Activated naive CD4-positive, alpha-beta T cell treated with anti-CD3 and anti-CD28 coated beads for 36 hours (primary cell): ENCODE measurements around the gene YBX2. TPM values are rescaled to one million over a fixed set of nuclear protein-coding genes. Genes with fewer than 3 reads are reported as not detected.

Experiments
- CTCF ChIA-PET: fragments of 350-600 bp; sonication (Branson Sonifier 250); formaldehyde crosslinking; loops from one replicate; lab custom pipeline; 2021; ENCODE audit warnings: antibody characterized with exemption; lab: Charles Lee
- DNase-seq: peaks from one replicate; pipeline ENCODE4 v3.0.0-alpha.2; 2020
- H3K27ac Mint-ChIP-seq: one replicate; pipeline ENCODE4 v1.8.0; 2021; ENCODE audit warnings: mild to moderate bottlenecking, mixed read lengths
- H3K27me3 Mint-ChIP-seq: one replicate; pipeline ENCODE4 v1.8.0; 2021; ENCODE audit warnings: low read depth, mixed read lengths
- H3K36me3 Mint-ChIP-seq: one replicate; pipeline ENCODE4 v1.8.0; 2021; ENCODE audit warnings: low read depth, mixed read lengths
- H3K4me1 Mint-ChIP-seq: one replicate; pipeline ENCODE4 v1.8.0; 2021; ENCODE audit warnings: low read depth, mixed read lengths
- H3K4me3 Mint-ChIP-seq: one replicate; pipeline ENCODE4 v1.8.0; 2021; ENCODE audit warnings: mild to moderate bottlenecking, moderate library complexity, mixed read lengths
- H3K9me3 Mint-ChIP-seq: one replicate; pipeline ENCODE4 v1.8.0; 2021; ENCODE audit warnings: mixed read lengths
- intact Hi-C: fragments of 100-400 bp; cut with micrococcal nuclease; formaldehyde crosslinking; loops from one replicate; pipeline ENCODE4 v1.15.1; 2023
- total RNA-seq, 2 experiments: library from RNA; stranded (reverse); gene quantifications; one replicate each; pipeline ENCODE4 v1.2.3, GENCODE V29; 2021

Gene YBX2
- total RNA-seq, 2 experiments from 2014 or later: 0.45 to 0.52 TPM

- Mint-ChIP-seq H3K4me1 (peaks cover 13% of the 10 kb centered on the region), H3K27me3 (no peaks in the 10 kb centered on the region), H3K27ac (no peak overlapping the region), H3K4me3 (no peak overlapping the region), H3K9me3 (no peaks in the 10 kb centered on the region), H3K36me3 (peaks cover 34% of the 10 kb centered on the region)
- CTCF ChIA-PET: interaction anchor here (0.6 to 1.4 kb wide), 6 partner anchors 23 to 238 kb away, joined by 3 to 4 read pairs (median 3); no protein-coding TSS in a partner anchor
- DNase-seq: no peak
- intact Hi-C loops: no loop called here
Observed at GRCh38 chr17:7322520-7323194, 28.2 kb upstream of the YBX2 start.

GRCh38 chr17:7321466-7321865 is 27.0 kb upstream of the YBX2 start:
- peaks cover 4% of the 10 kb centered on the region for H3K4me1 Mint-ChIP-seq
- no peaks in the 10 kb centered on the region for H3K27me3 Mint-ChIP-seq
- no peaks in the 10 kb centered on the region for H3K9me3 Mint-ChIP-seq
- H3K27ac Mint-ChIP-seq: no peak overlapping the region
- CTCF ChIA-PET: interaction anchor here (0.9 to 1.4 kb wide), 3 partner anchors 8 to 34 kb away, joined by 3 to 4 read pairs (median 3); no protein-coding TSS in a partner anchor
- no peak overlapping the region for H3K4me3 Mint-ChIP-seq
- DNase-seq: no peak
- intact Hi-C loops: no loop called here
- H3K36me3 Mint-ChIP-seq: peaks cover 32% of the 10 kb centered on the region

GRCh38 chr17:7318121-7318860 is 23.9 kb upstream of the YBX2 start:
- Mint-ChIP-seq H3K4me3 (no peak overlapping the region), H3K36me3 (peaks cover 19% of the 10 kb centered on the region), H3K27me3 (no peaks in the 10 kb centered on the region), H3K9me3 (no peaks in the 10 kb centered on the region), H3K4me1 (peaks cover 18% of the 10 kb centered on the region), H3K27ac (no peak overlapping the region)
- intact Hi-C loops: no loop called here
- CTCF ChIA-PET: no interaction called here
- DNase-seq: no peak

- DNase-seq: no peak
- Mint-ChIP-seq H3K4me3 (peak overlapping the region; percentile 50), H3K27ac (peak overlapping the region; percentile 41), H3K27me3 (no peaks in the 10 kb centered on the region), H3K9me3 (no peaks in the 10 kb centered on the region), H3K36me3 (peaks cover 21% of the 10 kb centered on the region), H3K4me1 (peaks cover 28% of the 10 kb centered on the region)
- intact Hi-C loops: no loop called here
- CTCF ChIA-PET: interaction anchor here (0.6 to 1.3 kb wide), 2 partner anchors 32 to 50 kb away, joined by 3 read pairs; no protein-coding TSS in a partner anchor
Observed at GRCh38 chr17:7317161-7317803, 22.8 kb upstream of the YBX2 start.

GRCh38 chr17:7315570-7316235 is 21.3 kb upstream of the YBX2 start:
- DNase-seq: no peak
- H3K9me3 Mint-ChIP-seq: no peaks in the 10 kb centered on the region
- peak overlapping the region; percentile 88 for H3K27ac Mint-ChIP-seq
- peaks cover 41% of the 10 kb centered on the region for H3K4me1 Mint-ChIP-seq
- intact Hi-C loops: loop anchor here (1.0 to 2.0 kb wide), 2 partner anchors 8 to 35 kb away; partner anchors contain the start of gene EIF5A
- peak overlapping the region; percentile 86 for H3K4me3 Mint-ChIP-seq
- no peaks in the 10 kb centered on the region for H3K27me3 Mint-ChIP-seq
- CTCF ChIA-PET: interaction anchor here (1.1 kb wide), 1 partner anchor 9 kb away, joined by 3 read pairs; no protein-coding TSS in a partner anchor
- H3K36me3 Mint-ChIP-seq: peaks cover 28% of the 10 kb centered on the region

- H3K27ac Mint-ChIP-seq: peak within 1 kb of the TSS; percentile 88
- DNase-seq: peak; percentile 95
- peaks cover 35% of the 10 kb centered on the region for H3K36me3 Mint-ChIP-seq
- peak within 1 kb of the TSS; percentile 86 for H3K4me3 Mint-ChIP-seq
- H3K9me3 Mint-ChIP-seq: no peaks in the 10 kb centered on the region
- no peaks in the 10 kb centered on the region for H3K27me3 Mint-ChIP-seq
- H3K4me1 Mint-ChIP-seq: peaks cover 49% of the 10 kb centered on the region
- intact Hi-C loops: loop anchor here (1.0 to 2.0 kb wide), 2 partner anchors 8 to 36 kb away; partner anchors contain the start of gene EIF5A
- CTCF ChIA-PET: interaction anchor here (1.1 to 2.4 kb wide), 2 partner anchors 9 to 18 kb away, joined by 3 to 9 read pairs; no protein-coding TSS in a partner anchor
Observed at GRCh38 chr17:7314719-7315569, 20.5 kb upstream of the YBX2 start, which contains the start of gene GPS2. Gene GPS2 (minus strand): TSS chr17:7315360. CDS start chr17:7315052, 308 bp downstream.

GRCh38 chr17:7313890-7314718 is 19.7 kb upstream of the YBX2 start:
- Mint-ChIP-seq H3K36me3 (peaks cover 44% of the 10 kb centered on the region), H3K9me3 (no peaks in the 10 kb centered on the region), H3K4me3 (peak overlapping the region; percentile 78), H3K4me1 (peaks cover 57% of the 10 kb centered on the region), H3K27me3 (no peaks in the 10 kb centered on the region), H3K27ac (peak overlapping the region; percentile 70)
- intact Hi-C loops: loop anchor here (2.0 kb wide), 1 partner anchor 37 kb away; no protein-coding TSS in a partner anchor
- DNase-seq: no peak
- CTCF ChIA-PET: interaction anchor here (1.3 to 2.4 kb wide), 2 partner anchors 15 to 18 kb away, joined by 4 to 9 read pairs; no protein-coding TSS in a partner anchor

GRCh38 chr17:7313088-7313889 is 18.9 kb upstream of the YBX2 start:
- Mint-ChIP-seq H3K4me1 (peaks cover 61% of the 10 kb centered on the region), H3K9me3 (no peaks in the 10 kb centered on the region), H3K27me3 (no peaks in the 10 kb centered on the region), H3K36me3 (peaks cover 47% of the 10 kb centered on the region), H3K4me3 (peak overlapping the region; percentile 78), H3K27ac (no peak overlapping the region)
- DNase-seq: no peak
- CTCF ChIA-PET: interaction anchor here (0.6 to 2.4 kb wide), 3 partner anchors 14 to 87 kb away, joined by 4 to 9 read pairs (median 4); no protein-coding TSS in a partner anchor
- intact Hi-C loops: no loop called here

GRCh38 chr17:7312432-7313087 is 18.1 kb upstream of the YBX2 start:
- Mint-ChIP-seq H3K36me3 (peaks cover 47% of the 10 kb centered on the region), H3K9me3 (no peaks in the 10 kb centered on the region), H3K27ac (no peak overlapping the region), H3K4me1 (peaks cover 61% of the 10 kb centered on the region), H3K4me3 (peak overlapping the region; percentile 12), H3K27me3 (no peaks in the 10 kb centered on the region)
- CTCF ChIA-PET: interaction anchor here (0.6 to 2.4 kb wide), 2 partner anchors 16 to 88 kb away, joined by 4 to 9 read pairs; no protein-coding TSS in a partner anchor
- intact Hi-C loops: no loop called here
- DNase-seq: no peak
